AG04449 (cell line): ENCODE data around the gene UACA.
"Not testable (repeated sequence)": the region's sequence is repeated elsewhere in the genome, so short reads cannot be mapped to it uniquely, and the experiment has no call there.

Source experiments
- CTCF ChIA-PET: fragments of 350-600 bp; formaldehyde crosslinking; extraction: SDS; loops from one replicate; lab custom pipeline; 2021; ENCODE audit warnings: antibody characterized with exemption; lab: Yijun Ruan, JAX
- POLR2A ChIA-PET: fragments of 400-600, 350-600 bp; formaldehyde crosslinking; extraction: SDS; loops from one replicate; lab custom pipeline; 2020; ENCODE audit warnings: antibody characterized with exemption, inconsistent platforms; lab: Yijun Ruan, JAX
- DNase-seq: peaks from one replicate; pipeline ENCODE4 v3.0.0-alpha.2; 2010; ENCODE audit warnings: low read depth, low spot score
- H3K4me3 ChIP-seq: 2 replicates; pipeline ENCODE4 v1.5.1; 2011; ENCODE audit warnings: low read depth, mild to moderate bottlenecking, control low read depth, low read length
- CTCF ChIP-seq: IDR thresholded peaks from one replicate; pipeline ENCODE4 v1.5.1; 2011; ENCODE audit warnings: mild to moderate bottlenecking, moderate library complexity, low read length, control low read depth, inconsistent platforms; ENCODE audit not compliant: insufficient read depth; ENCODE audit errors: missing control alignments

UACA gene

GRCh38 chr15:70625438-70625837, 137.9 kb downstream of the UACA start:
- ChIA-PET CTCF (no interaction called here), POLR2A (no interaction called here)
- no peak overlapping the region for H3K4me3 ChIP-seq
- TF ChIP-seq CTCF: no peak
- DNase-seq: no peak

GRCh38 chr15:70625011-70625410, 138.3 kb downstream of the UACA start:
- no peak overlapping the region for H3K4me3 ChIP-seq
- no peak for TF ChIP-seq CTCF
- CTCF ChIA-PET: no interaction called here
- DNase-seq: no peak
- POLR2A ChIA-PET: no interaction called here

GRCh38 chr15:70618929-70619328, 144.4 kb downstream of the UACA start:
- no peak for DNase-seq
- CTCF ChIA-PET: interaction anchor here (1.2 kb wide), 1 partner anchor 50 kb away, joined by 3 read pairs; no protein-coding TSS in a partner anchor
- TF ChIP-seq CTCF: no peak
- H3K4me3 ChIP-seq: no peak overlapping the region
- POLR2A ChIA-PET: no interaction called here

- no peak for DNase-seq
- TF ChIP-seq CTCF: no peak
- no peak overlapping the region for H3K4me3 ChIP-seq
- ChIA-PET POLR2A (no interaction called here), CTCF (interaction anchor here (1.2 kb wide), 1 partner anchor 49 kb away, joined by 3 read pairs; no protein-coding TSS in a partner anchor)
These were observed 145.5 kb downstream of the UACA start for GRCh38 chr15:70617911-70618287.

GRCh38 chr15:70617076-70617910, 146.1 kb downstream of the UACA start:
- ChIA-PET CTCF (interaction anchor here (0.8 to 1.2 kb wide), 2 partner anchors 11 to 48 kb away, joined by 3 read pairs; no protein-coding TSS in a partner anchor), POLR2A (no interaction called here)
- TF ChIP-seq CTCF: no peak
- no peak for DNase-seq
- no peak overlapping the region for H3K4me3 ChIP-seq

- POLR2A ChIA-PET: not testable (repeated sequence)
- CTCF ChIA-PET: interaction anchor here (0.8 kb wide), 1 partner anchor 12 kb away, joined by 3 read pairs; no protein-coding TSS in a partner anchor
These were observed 147.0 kb downstream of the UACA start for GRCh38 chr15:70616311-70616756.

More at GRCh38 chr15:70616311-70616756, 147.0 kb downstream of the UACA start:
- not testable (repeated sequence) for H3K4me3 ChIP-seq, DNase-seq
